Endothelial cell of umbilical vein (primary cell): ENCODE measurements around the gene TBC1D5. TPM values are rescaled to one million over a fixed set of nuclear protein-coding genes. Genes with fewer than 3 reads are reported as not detected.

Source experiments
- BruUV-seq: library from RNA; stranded (reverse); fragments of 400-500 nt; replicated peaks from 2 replicates; lab custom pipeline; 2021; lab: Mats Ljungman, UMichigan
- CTCF ChIA-PET: fragments of 300-600, 350-600 bp; sonication (Branson Sonifier 250); formaldehyde crosslinking; loops from one replicate; lab custom pipeline; 2021; ENCODE audit warnings: antibody characterized with exemption, inconsistent platforms; lab: Charles Lee
- POLR2A ChIA-PET: fragments of 300-600, 350-600 bp; sonication (Branson Sonifier 250); formaldehyde crosslinking; loops from one replicate; lab custom pipeline; 2021; ENCODE audit warnings: antibody characterized with exemption, inconsistent platforms; lab: Charles Lee
- DNase-seq: peaks from one replicate; pipeline ENCODE4 v3.0.0-alpha.2; 2011; ENCODE audit warnings: low read depth, low spot score
- FAIRE-seq: peaks from 2 replicates; lab custom pipeline; 2011; peaks lifted over from hg19 to GRCh38; lab: Jason Lieb, UNC
- H2AFZ ChIP-seq: 2 replicates; pipeline ENCODE4 v1.6.0; 2012; ENCODE audit warnings: low read depth, low read length, control low read depth, inconsistent platforms
- H3K27ac ChIP-seq: 2 replicates; pipeline ENCODE4 v1.5.1; 2011; ENCODE audit warnings: low read depth, mild to moderate bottlenecking, control low read depth, low read length, moderate library complexity; ENCODE audit not compliant: insufficient read depth
- H3K27me3 ChIP-seq, 2 experiments: 2 replicates each; pipeline versions ENCODE4 v1.6.0 to v1.6.1; 2011; ENCODE audit warnings: low read length in 2 of 2, mixed read lengths in 1 of 2; ENCODE audit not compliant: control insufficient read depth in 2 of 2, insufficient read depth in 2 of 2
- H3K36me3 ChIP-seq, 2 experiments: 2 replicates in 1 of 2; 3 replicates in 1 of 2; pipeline ENCODE4 v1.5.1; 2011; ENCODE audit warnings: low read length in 2 of 2, mild to moderate bottlenecking in 1 of 2, moderate library complexity in 1 of 2; ENCODE audit not compliant: control insufficient read depth in 2 of 2, insufficient read depth in 2 of 2; ENCODE audit errors: extremely low read depth in 1 of 2
- H3K4me1 ChIP-seq: 3 replicates; pipeline ENCODE4 v1.5.1; 2011; ENCODE audit warnings: mild to moderate bottlenecking, low read length; ENCODE audit not compliant: control insufficient read depth, insufficient read depth; ENCODE audit errors: extremely low read depth
- H3K4me2 ChIP-seq: 2 replicates; pipeline ENCODE4 v1.6.1; 2011; ENCODE audit warnings: low read length, control low read depth, mixed read lengths; ENCODE audit not compliant: insufficient read depth
- H3K4me3 ChIP-seq, 3 experiments: fragments of 200-600 bp in 1 of 3; sonication (generic), shearing (Covaris generic) in 1 of 3; replicated peaks in 1 of 3; 2 replicates each; pipeline ENCODE4 v1.5.1; 2011 to 2016; ENCODE audit warnings: control low read depth in 3 of 3, low read length in 3 of 3, mild to moderate bottlenecking in 2 of 3, inconsistent platforms in 1 of 3, low read depth in 1 of 3, moderate library complexity in 1 of 3; ENCODE audit not compliant: insufficient read depth in 1 of 3
- H3K79me2 ChIP-seq: 2 replicates; pipeline ENCODE4 v1.6.0; 2012; ENCODE audit warnings: low read length, inconsistent platforms; ENCODE audit not compliant: control insufficient read depth, insufficient read depth
- H3K9ac ChIP-seq: replicated peaks from 2 replicates; pipeline ENCODE3; 2011; ENCODE audit warnings: low read length, control low read depth; ENCODE audit not compliant: insufficient read depth; ENCODE audit errors: extremely low read depth
- H3K9me1 ChIP-seq: replicated peaks from 3 replicates; pipeline ENCODE4 v1.6.0; 2011; ENCODE audit warnings: mild to moderate bottlenecking, low read length; ENCODE audit not compliant: control insufficient read depth, insufficient read depth; ENCODE audit errors: extremely low read depth
- H3K9me3 ChIP-seq: replicated peaks from 2 replicates; pipeline ENCODE4 v1.5.1; 2012; ENCODE audit warnings: low read length, inconsistent platforms; ENCODE audit not compliant: control insufficient read depth, insufficient read depth
- H4K20me1 ChIP-seq: replicated peaks from 2 replicates; pipeline ENCODE3; 2011; ENCODE audit warnings: mild to moderate bottlenecking, low read length; ENCODE audit not compliant: control insufficient read depth, insufficient read depth; ENCODE audit errors: extremely low read depth
- EZH2 ChIP-seq: IDR thresholded peaks from 2 replicates; pipeline ENCODE4 v1.6.1; 2012; ENCODE audit warnings: borderline replicate concordance, low read depth, mild to moderate bottlenecking, moderate library complexity, low read length, inconsistent platforms; ENCODE audit not compliant: severe bottlenecking
- FOS ChIP-seq: IDR thresholded peaks from 2 replicates; pipeline ENCODE4 v1.6.1; 2011; ENCODE audit warnings: mild to moderate bottlenecking, low read length, moderate library complexity, borderline replicate concordance; ENCODE audit not compliant: insufficient read depth
- GATA2 ChIP-seq: IDR thresholded peaks from 2 replicates; pipeline ENCODE4 v1.7.0; 2011; ENCODE audit warnings: low read depth, mild to moderate bottlenecking, moderate library complexity, mixed read lengths, low read length; ENCODE audit not compliant: insufficient read length, insufficient read depth
- JUN ChIP-seq: IDR thresholded peaks from 2 replicates; pipeline ENCODE4 v1.6.1; 2011; ENCODE audit warnings: borderline replicate concordance, low read depth; ENCODE audit not compliant: insufficient read length, insufficient read depth
- MYC ChIP-seq: IDR thresholded peaks from one replicate; pipeline ENCODE4 v1.6.1; 2011; ENCODE audit warnings: mild to moderate bottlenecking, low read depth, low read length
- POLR2A ChIP-seq: IDR thresholded peaks from 2 replicates; pipeline ENCODE4 v1.6.1; 2012; ENCODE audit warnings: low read depth, mild to moderate bottlenecking, control low read depth, low read length
- POLR2AphosphoS5 ChIP-seq: IDR thresholded peaks from 2 replicates; pipeline ENCODE4 v1.6.1; 2012; ENCODE audit warnings: low read depth, mild to moderate bottlenecking, control low read depth, low read length, moderate library complexity; ENCODE audit not compliant: insufficient read depth
- dilution Hi-C: fragments of 300-500 bp; cut with MboI; formaldehyde crosslinking; loops from one replicate; pipeline ENCODE4 v1.15.0; 2019; ENCODE audit warnings: low sequenced_read_pairs; ENCODE audit not compliant: extremely low pct_ligation_motif_present
- intact Hi-C: fragments of 100-400 bp; cut with micrococcal nuclease; formaldehyde crosslinking; loops from one replicate; pipeline ENCODE4 v1.10.0; 2022
- polyA plus RNA-seq, 4 experiments: library from polyadenylated mRNA; depleted of rRNA in 3 of 4; stranded (reverse) in 3 of 4; unstranded in 1 of 4; fragments of >200 nt; gene quantifications; 2 replicates each; pipeline versions ENCODE4 v1.2.1 to v1.2.3, GENCODE V29; 2011 to 2012; ENCODE audit warnings: missing spikeins in 1 of 4
- total RNA-seq: library from RNA; stranded (reverse); gene quantifications from 2 replicates; pipeline ENCODE4 v1.2.3, GENCODE V29; 2021
- TF ChIP-seq, protein P1 (sequence below), 2 donors: IDR thresholded peaks; 1 replicate in 1 of 2; 2 replicates in 1 of 2; pipeline ENCODE4 v1.5.1; 2011; ENCODE audit warnings: low read length in 2 of 2, mild to moderate bottlenecking in 2 of 2, moderate library complexity in 2 of 2, control low read depth in 1 of 2, inconsistent platforms in 1 of 2, low read depth in 1 of 2; ENCODE audit not compliant: insufficient read depth in 1 of 2; ENCODE audit errors: extremely low read depth in 1 of 2
- TF ChIP-seq, protein P2 (sequence below): IDR thresholded peaks from 2 replicates; pipeline ENCODE4 v1.6.1; 2011; ENCODE audit not compliant: insufficient read depth, insufficient read length

The TBC1D5 gene
- total and polyA plus RNA-seq, 2 donors (not counting 3 experiments of a cell fraction or from before 2014, with no cell fraction given): 17.5 to 44.7 TPM

- Histone ChIP-seq H3K9ac (no peak overlapping the region), H3K79me2 (peaks cover 8% of the 10 kb centered on the region), H3K4me2 (no peak overlapping the region), H2AFZ (no peak overlapping the region), H3K27me3 (no peaks in the 10 kb centered on the region), H3K27ac (no peak overlapping the region), H3K4me3 (no peak overlapping the region), H3K36me3 (no peaks in the 10 kb centered on the region), H4K20me1 (no peaks in the 10 kb centered on the region), H3K9me1 (no peaks in the 10 kb centered on the region), H3K4me1 (no peaks in the 10 kb centered on the region), H3K9me3 (no peaks in the 10 kb centered on the region)
- dilution Hi-C loops (no loop called here), intact Hi-C loops (no loop called here)
- no peak for TF ChIP-seq JUN
- no peak for TF ChIP-seq MYC
- TF ChIP-seq POLR2A: no peak
- TF ChIP-seq, protein P1, sequence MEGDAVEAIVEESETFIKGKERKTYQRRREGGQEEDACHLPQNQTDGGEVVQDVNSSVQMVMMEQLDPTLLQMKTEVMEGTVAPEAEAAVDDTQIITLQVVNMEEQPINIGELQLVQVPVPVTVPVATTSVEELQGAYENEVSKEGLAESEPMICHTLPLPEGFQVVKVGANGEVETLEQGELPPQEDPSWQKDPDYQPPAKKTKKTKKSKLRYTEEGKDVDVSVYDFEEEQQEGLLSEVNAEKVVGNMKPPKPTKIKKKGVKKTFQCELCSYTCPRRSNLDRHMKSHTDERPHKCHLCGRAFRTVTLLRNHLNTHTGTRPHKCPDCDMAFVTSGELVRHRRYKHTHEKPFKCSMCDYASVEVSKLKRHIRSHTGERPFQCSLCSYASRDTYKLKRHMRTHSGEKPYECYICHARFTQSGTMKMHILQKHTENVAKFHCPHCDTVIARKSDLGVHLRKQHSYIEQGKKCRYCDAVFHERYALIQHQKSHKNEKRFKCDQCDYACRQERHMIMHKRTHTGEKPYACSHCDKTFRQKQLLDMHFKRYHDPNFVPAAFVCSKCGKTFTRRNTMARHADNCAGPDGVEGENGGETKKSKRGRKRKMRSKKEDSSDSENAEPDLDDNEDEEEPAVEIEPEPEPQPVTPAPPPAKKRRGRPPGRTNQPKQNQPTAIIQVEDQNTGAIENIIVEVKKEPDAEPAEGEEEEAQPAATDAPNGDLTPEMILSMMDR (IDR thresholded peaks at IDR 0.05; ENCODE audit: extremely low read depth in 1 of 2, insufficient read depth in 1 of 2, low read depth in 1 of 2, low read length in 2 of 2): no peak
- no peak for TF ChIP-seq FOS
- no peak for TF ChIP-seq EZH2
- no peak for TF ChIP-seq POLR2AphosphoS5
- TF ChIP-seq GATA2: no peak
- TF ChIP-seq, protein P2, sequence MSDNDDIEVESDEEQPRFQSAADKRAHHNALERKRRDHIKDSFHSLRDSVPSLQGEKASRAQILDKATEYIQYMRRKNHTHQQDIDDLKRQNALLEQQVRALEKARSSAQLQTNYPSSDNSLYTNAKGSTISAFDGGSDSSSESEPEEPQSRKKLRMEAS: no peak
- no peak for FAIRE-seq
- no TSS peak for BruUV-seq
- no peak for DNase-seq
- ChIA-PET POLR2A (no interaction called here), CTCF (interaction anchor here (1.2 kb wide), 1 partner anchor 79 kb away, joined by 3 read pairs; no protein-coding TSS in a partner anchor)
Observed at GRCh38 chr3:17724122-17724521, 18.3 kb downstream of the TBC1D5 start.
